ENCODE results near the gene RTL1.

Gene RTL1

GRCh38 chr14:100893760-100894159 is 9.8 kb downstream of the RTL1 start:
- TF ChIP-seq CTCF (IDR thresholded peaks at IDR 0.05; ENCODE audit: low read depth, low read length, missing control alignments) = no peak

GRCh38 chr14:100893228-100893601 is 10.3 kb downstream of the RTL1 start:
- H3K4me3 ChIP-seq (replicated peaks; ENCODE audit: low read depth, low read length) = no peak overlapping the region
- TF ChIP-seq CTCF (IDR thresholded peaks at IDR 0.05; ENCODE audit: low read depth, low read length, missing control alignments) = no peak
- DNase-seq (ENCODE audit: extremely low read depth, low read depth) = no peak

More at GRCh38 chr14:100893760-100894159, 9.8 kb downstream of the RTL1 start:
- H3K4me3 ChIP-seq (replicated peaks; ENCODE audit: low read depth, low read length) = no peak overlapping the region
- no peak for DNase-seq (ENCODE audit: extremely low read depth, low read depth)

- H3K4me3 ChIP-seq (replicated peaks; ENCODE audit: low read depth, low read length) = no peak overlapping the region
- no peak for DNase-seq (ENCODE audit: extremely low read depth, low read depth)
- no peak for TF ChIP-seq CTCF (IDR thresholded peaks at IDR 0.05; ENCODE audit: low read depth, low read length, missing control alignments)
These were observed 10.9 kb downstream of the RTL1 start for GRCh38 chr14:100892496-100893227.

- H3K4me3 ChIP-seq (replicated peaks; ENCODE audit: low read depth, low read length) = no peak overlapping the region
- no peak for DNase-seq (ENCODE audit: extremely low read depth, low read depth)
- no peak for TF ChIP-seq CTCF (IDR thresholded peaks at IDR 0.05; ENCODE audit: low read depth, low read length, missing control alignments)
These were observed 11.7 kb downstream of the RTL1 start for GRCh38 chr14:100891501-100892445.

- no peak for TF ChIP-seq CTCF (IDR thresholded peaks at IDR 0.05; ENCODE audit: low read depth, low read length, missing control alignments)
- H3K4me3 ChIP-seq (replicated peaks; ENCODE audit: low read depth, low read length) = no peak overlapping the region
- DNase-seq (ENCODE audit: extremely low read depth, low read depth) = no peak
These were observed 12.5 kb downstream of the RTL1 start for GRCh38 chr14:100891051-100891450.

- TF ChIP-seq CTCF (IDR thresholded peaks at IDR 0.05; ENCODE audit: low read depth, low read length, missing control alignments) = no peak
- no peak overlapping the region for H3K4me3 ChIP-seq (replicated peaks; ENCODE audit: low read depth, low read length)
- no peak for DNase-seq (ENCODE audit: extremely low read depth, low read depth)
These were observed 13.3 kb downstream of the RTL1 start for GRCh38 chr14:100890061-100890850.

Data from HFF-Myc (cell line).